Measurements from ENCODE around the gene MTAP.

The MTAP gene

DNA sequence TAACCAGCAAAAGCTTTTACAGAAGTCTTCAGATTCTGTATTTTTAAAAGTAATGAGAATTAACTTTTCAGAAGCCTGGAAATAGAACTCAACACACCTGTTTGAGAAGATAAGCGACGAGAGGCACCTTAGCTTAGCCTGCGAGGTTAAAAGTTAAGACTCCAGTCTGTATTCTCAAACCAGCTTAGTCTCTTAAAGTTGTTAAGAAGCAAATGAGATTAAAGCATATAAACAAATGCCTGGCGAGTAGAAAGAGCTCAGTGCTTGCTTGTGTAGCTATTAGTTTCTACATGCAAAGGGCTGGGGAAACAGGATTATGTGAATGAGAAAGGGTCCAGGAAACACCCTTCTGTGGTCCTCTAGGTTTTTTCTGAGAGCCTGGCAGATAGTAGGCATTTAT is 51.7 kb downstream of the MTAP start:
- no peak for DNase-seq

- DNase-seq = no peak
These were observed 52.2 kb downstream of the MTAP start for GRCh38 chr9:21854594-21854993.

GRCh38 chr9:21856301-21857094 is 54.1 kb downstream of the MTAP start:
- DNase-seq = no peak

DNA sequence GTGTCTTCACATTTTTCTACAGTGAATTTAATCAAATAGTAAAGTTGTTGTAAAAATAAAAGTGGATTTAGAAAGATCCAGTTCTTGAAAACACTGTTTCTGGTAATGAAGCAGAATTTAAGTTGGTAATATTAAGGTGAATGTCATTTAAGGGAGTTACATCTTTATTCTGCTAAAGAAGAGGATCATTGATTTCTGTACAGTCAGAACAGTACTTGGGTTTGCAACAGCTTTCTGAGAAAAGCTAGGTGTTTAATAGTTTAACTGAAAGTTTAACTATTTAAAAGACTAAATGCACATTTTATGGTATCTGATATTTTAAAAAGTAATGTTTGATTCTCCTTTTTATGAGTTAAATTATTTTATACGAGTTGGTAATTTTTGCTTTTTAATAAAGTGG is 60.4 kb downstream of the MTAP start:
- no peak for DNase-seq

GRCh38 chr9:21864505-21864904 is 62.1 kb downstream of the MTAP start:
- DNase-seq = no peak

GRCh38 chr9:21866302-21866701 is 63.9 kb downstream of the MTAP start:
- no peak for DNase-seq

GRCh38 chr9:21871256-21871975 is 69.0 kb downstream of the MTAP start:
- DNase-seq = no peak

- DNase-seq = no peak
These were observed 70.3 kb downstream of the MTAP start for GRCh38 chr9:21872696-21873095.

- DNase-seq = no peak
These were observed 71.2 kb downstream of the MTAP start for GRCh38 chr9:21873540-21874221.

DNA sequence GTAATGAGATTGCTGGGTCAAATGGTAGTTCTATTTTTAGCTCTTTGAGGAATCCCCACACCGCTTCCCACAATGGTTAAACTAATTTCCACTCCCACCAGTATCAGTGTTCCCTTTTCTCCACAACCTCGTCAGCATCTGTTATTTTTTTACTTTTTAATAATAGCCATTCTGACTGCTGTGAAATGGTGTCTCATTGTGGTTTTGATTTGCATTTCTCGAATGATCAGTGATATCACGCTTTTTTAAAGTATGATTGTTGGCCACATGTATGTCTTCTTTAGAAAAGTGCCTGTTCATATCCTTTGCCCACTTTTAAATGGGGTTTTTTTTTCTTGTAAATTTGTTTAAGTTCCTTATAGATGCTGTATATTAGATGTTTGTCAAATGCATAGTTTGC is 73.5 kb downstream of the MTAP start:
- no peak for DNase-seq

DNA sequence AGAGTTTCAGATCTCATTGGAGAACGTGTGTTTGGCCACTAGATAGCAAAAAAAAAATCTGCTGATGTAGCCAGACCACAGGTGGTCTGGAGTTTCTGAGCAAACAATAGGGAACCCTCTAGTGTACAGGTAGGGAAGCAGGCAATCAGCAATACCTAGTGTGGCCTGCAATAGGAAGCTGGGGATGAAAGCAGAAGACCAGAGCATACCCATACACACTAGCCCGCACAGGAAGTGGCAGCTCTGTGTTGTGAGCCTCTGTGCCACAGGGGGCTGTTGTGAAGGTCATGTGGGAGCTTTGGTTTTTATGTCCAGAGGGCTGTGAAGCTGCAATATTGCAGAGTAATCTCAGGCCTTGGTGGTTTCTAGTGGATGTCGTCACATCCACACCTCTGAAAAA is 81.2 kb downstream of the MTAP start:
- DNase-seq = no peak

DNA sequence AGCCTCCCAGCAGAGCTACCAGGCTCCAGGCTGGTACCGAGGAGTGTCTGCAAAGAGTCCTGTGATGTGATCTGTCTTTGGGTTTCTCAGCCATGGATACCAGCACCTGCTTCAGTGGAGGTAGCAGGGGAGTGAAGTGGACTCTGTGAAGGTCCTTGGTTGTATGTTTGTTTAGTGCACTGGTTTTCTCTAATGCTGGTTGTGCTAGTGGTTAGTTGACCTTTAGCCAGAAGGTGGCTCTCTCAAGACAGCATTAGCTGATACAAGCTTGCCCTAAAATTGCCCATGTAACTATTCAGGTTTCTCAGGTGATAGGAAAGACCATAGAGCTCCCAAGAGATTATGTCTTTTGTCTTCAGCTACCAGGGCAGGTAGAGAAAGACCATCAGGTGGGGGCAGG is 87.2 kb downstream of the MTAP start:
- no peak for DNase-seq

DNA sequence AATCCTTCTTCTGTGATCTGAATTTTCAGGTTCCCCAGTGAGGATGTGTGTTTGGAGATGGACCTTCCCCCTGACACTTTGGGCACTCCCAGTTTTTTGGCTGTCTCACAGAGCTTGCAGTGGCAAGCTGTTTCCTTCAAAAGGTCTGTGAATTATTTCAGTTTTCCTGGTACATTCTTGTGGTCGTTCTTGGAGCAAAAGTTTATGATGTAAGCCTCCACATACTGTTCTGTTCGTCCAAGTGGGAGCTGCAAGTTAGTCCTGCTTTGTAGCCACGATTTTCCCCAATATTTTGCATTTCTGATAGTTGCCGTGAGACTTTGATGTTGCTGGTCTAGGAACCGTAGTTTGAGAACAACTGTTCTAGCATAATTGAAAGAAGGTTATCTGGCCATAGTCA is 88.3 kb downstream of the MTAP start:
- DNase-seq = no peak

- DNase-seq = no peak
These were observed 99.1 kb downstream of the MTAP start for GRCh38 chr9:21901546-21901945.

DNA sequence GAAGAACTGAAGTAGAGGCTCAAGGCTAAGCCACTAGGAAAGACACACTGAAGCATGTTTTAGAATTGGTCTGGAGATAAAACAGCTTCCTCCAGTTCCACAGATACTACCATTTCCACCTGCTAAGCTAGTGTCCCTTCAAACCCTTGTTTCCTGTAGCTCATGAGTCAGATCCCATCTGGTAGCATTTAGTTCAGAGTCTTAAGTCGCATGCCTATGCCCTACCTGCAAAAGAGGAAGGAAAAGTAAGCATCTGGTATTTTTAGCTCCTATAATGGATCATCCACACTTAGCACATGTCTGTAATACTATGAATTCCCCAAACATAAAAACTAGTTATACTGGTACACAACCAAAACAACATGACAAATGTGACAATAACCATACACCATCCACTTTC is 99.7 kb downstream of the MTAP start:
- no peak for DNase-seq

- DNase-seq = no peak
These were observed 101.0 kb downstream of the MTAP start for GRCh38 chr9:21903380-21903965.

- DNase-seq = no peak
These were observed 101.9 kb downstream of the MTAP start for GRCh38 chr9:21904371-21904770.

GRCh38 chr9:21904776-21905175 is 102.3 kb downstream of the MTAP start:
- DNase-seq = no peak

DNA sequence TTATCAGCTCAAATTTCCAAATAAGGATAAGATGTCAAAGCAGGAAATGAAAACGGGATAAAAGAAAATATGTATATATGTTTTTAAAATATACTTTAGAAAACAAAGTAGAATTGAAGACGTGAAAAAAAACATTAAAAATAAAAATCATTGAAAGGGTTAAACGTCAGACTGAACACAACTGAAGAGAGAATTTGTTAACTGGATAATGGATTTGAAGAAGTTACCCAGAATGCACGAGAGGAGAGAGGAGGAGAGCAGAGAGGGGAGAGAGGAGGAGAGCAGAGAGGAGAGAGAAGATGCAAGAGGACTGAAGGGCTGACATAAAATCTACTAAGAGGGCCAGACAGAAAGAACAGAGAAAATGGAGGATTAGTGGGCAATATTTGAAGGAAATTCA is 103.8 kb downstream of the MTAP start:
- no peak for DNase-seq

- no peak for DNase-seq
These were observed 104.4 kb downstream of the MTAP start for GRCh38 chr9:21906881-21907280.

- DNase-seq = no peak
These were observed 117.2 kb downstream of the MTAP start for GRCh38 chr9:21919377-21920362.

DNA sequence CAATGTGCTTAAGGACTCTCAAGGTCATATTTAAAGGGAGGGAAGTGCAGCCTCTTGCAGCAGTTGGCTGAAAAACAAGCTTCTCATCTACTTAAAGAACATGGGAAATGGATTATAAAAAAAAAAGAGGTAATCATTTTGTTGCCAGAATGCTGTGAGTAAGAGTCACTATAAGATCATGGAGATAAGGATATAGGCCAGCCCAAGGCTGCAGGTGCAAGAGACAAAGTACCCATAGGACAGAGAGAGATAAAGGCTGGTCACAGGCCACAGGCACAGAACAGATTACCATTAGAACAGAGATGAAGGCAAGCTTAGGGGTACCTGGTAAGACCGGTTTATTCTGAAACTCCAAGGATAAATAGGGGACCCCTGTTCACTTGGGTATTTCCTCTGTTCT is 121.3 kb downstream of the MTAP start:
- no peak for DNase-seq

Measured in T-helper 9 cell (primary cell).